Right atrium auricular region (tissue), 2 donors: ENCODE data around the gene LAMTOR1. TPM values are rescaled to one million over a fixed set of nuclear protein-coding genes. Genes with fewer than 3 reads are reported as not detected.
A peak's percentile ranks its signal among the peaks of the same experiment; 100 is the strongest.

Experiments used
- DNase-seq: peaks from one replicate; pipeline ENCODE4 v3.0.0-alpha.2; 2019; ENCODE audit warnings: low spot score
- H3K27ac ChIP-seq, 2 donors: fragments of 200-600 bp; sonication (generic); 1 replicate in 1 of 2; 2 replicates in 1 of 2; pipeline ENCODE4 v1.5.1; 2016 to 2019
- H3K27me3 ChIP-seq, 2 donors: fragments of 200-600 bp; sonication (generic); one replicate each; pipeline versions ENCODE4 v1.5.1 to v1.6.0; 2017 to 2019
- H3K36me3 ChIP-seq: fragments of 200-600 bp; sonication (generic); one replicate; pipeline ENCODE4 v1.5.1; 2016
- H3K4me1 ChIP-seq, 2 donors: fragments of 200-600 bp; sonication (generic); one replicate each; pipeline versions ENCODE4 v1.5.1 to v1.6.0; 2017 to 2019
- H3K4me3 ChIP-seq, 2 donors: fragments of 200-600 bp; sonication (generic); 1 replicate in 1 of 2; 2 replicates in 1 of 2; pipeline ENCODE4 v1.5.1; 2017 to 2019; ENCODE audit warnings: mild to moderate bottlenecking in 1 of 2, moderate library complexity in 1 of 2
- H3K9me3 ChIP-seq, 2 donors: fragments of 200-600 bp; sonication (generic); one replicate each; pipeline ENCODE4 v1.5.1; 2019
- total RNA-seq, 2 donors: library from RNA; depleted of rRNA; stranded (reverse); fragments of >200 nt; gene quantifications; one replicate each; pipeline ENCODE4 v1.1.0, GENCODE V29; 2016
- TF ChIP-seq, protein P1 (sequence below), 2 donors: fragments of 200-600 bp; sonication (generic); IDR thresholded peaks; one replicate each; pipeline ENCODE4 v1.5.1; 2019; ENCODE audit warnings: antibody characterized with exemption in 2 of 2

LAMTOR1 gene
- total RNA-seq, 2 donors from 2014 or later = 103 to 117 TPM

DNA sequence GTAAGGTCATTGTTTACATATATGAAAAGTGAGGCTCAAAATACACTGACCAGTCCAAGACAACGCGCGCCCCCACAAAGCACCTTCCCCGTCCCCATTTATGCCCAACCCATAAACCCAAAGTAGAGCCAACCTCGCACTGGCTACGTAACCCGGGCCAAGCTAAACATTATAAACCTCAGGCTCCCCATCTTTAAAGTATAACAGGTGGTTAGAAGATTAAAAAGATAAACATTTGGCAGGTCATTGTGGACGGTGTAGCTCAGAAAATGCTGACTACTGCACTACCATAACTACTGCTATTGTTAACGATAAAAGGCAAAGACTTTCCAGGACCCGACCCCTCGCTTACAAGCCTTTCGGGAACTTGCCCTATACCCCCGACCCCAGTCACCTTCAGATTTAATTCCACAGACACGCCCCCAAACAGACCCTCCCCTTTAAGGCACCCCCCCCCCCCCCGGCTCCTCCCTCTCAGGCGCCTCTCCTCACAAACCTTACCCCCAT is 23.2 kb downstream of the LAMTOR1 start:
- Histone ChIP-seq H3K4me1 (peaks cover 0 to 24% of the 10 kb centered on the region in 2 donors), H3K4me3 (peak overlapping the region; percentile 76), H3K9me3 (no peaks in the 10 kb centered on the region), H3K27me3 (no peaks in the 10 kb centered on the region), H3K36me3 (no peaks in the 10 kb centered on the region), H3K27ac (peak overlapping the region; percentile 94 to 96)
- TF ChIP-seq, protein P1, sequence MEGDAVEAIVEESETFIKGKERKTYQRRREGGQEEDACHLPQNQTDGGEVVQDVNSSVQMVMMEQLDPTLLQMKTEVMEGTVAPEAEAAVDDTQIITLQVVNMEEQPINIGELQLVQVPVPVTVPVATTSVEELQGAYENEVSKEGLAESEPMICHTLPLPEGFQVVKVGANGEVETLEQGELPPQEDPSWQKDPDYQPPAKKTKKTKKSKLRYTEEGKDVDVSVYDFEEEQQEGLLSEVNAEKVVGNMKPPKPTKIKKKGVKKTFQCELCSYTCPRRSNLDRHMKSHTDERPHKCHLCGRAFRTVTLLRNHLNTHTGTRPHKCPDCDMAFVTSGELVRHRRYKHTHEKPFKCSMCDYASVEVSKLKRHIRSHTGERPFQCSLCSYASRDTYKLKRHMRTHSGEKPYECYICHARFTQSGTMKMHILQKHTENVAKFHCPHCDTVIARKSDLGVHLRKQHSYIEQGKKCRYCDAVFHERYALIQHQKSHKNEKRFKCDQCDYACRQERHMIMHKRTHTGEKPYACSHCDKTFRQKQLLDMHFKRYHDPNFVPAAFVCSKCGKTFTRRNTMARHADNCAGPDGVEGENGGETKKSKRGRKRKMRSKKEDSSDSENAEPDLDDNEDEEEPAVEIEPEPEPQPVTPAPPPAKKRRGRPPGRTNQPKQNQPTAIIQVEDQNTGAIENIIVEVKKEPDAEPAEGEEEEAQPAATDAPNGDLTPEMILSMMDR (IDR thresholded peaks at IDR 0.05) = no peak
- no peak for DNase-seq

DNA sequence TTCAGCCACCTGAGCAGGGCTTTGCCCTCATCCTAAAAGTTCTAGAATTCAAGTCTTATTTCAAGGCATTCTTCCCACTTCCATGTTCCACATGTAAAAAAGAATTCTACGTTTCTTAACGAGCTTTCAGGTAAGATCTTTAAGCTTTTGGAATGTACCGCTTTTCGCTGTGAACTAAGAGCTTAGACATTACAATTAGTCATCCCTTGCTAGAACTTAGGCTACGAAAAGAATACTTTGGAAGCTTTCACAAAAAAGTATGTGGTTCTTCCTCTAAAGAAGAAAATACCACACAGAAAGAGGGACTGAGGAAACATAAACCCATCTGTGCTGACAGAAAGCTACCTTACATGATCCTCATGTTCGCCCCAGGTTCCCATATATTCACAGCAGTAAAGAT is 24.6 kb downstream of the LAMTOR1 start:
- no peaks in the 10 kb centered on the region for H3K9me3 ChIP-seq
- H3K36me3 ChIP-seq = no peaks in the 10 kb centered on the region
- peak overlapping the region; percentile 94 to 96 for H3K27ac ChIP-seq
- DNase-seq = no peak
- no peaks in the 10 kb centered on the region for H3K27me3 ChIP-seq
- no peak overlapping the region for H3K4me3 ChIP-seq
- TF ChIP-seq, protein P1 (IDR thresholded peaks at IDR 0.05) = no peak
- peaks cover 0 to 24% of the 10 kb centered on the region in 2 donors for H3K4me1 ChIP-seq

DNA sequence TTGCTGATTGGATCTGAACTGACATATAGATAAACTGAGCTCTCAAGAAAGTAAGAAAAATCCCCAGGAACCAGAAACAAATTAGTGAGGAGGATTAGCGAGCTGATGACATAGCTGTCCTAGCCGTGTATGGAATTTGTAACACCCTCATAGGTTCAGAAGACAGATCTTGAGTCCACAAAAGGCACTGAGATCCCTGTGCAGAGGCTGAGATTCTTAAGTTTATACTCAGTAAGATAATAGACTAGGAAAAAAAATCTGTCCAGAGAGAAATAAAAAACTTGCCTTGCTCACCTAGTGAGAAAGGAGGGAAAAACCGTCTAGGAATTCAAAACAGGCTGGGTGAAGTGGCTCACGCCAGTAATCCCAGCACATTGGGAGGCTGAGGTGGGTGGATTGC is 27.3 kb downstream of the LAMTOR1 start:
- Histone ChIP-seq H3K27me3 (no peaks in the 10 kb centered on the region), H3K9me3 (no peaks in the 10 kb centered on the region), H3K4me1 (peaks cover 0 to 27% of the 10 kb centered on the region in 2 donors), H3K36me3 (no peaks in the 10 kb centered on the region), H3K27ac (no peak overlapping the region), H3K4me3 (no peak overlapping the region)
- TF ChIP-seq, protein P1 (IDR thresholded peaks at IDR 0.05) = no peak
- DNase-seq = no peak

DNA sequence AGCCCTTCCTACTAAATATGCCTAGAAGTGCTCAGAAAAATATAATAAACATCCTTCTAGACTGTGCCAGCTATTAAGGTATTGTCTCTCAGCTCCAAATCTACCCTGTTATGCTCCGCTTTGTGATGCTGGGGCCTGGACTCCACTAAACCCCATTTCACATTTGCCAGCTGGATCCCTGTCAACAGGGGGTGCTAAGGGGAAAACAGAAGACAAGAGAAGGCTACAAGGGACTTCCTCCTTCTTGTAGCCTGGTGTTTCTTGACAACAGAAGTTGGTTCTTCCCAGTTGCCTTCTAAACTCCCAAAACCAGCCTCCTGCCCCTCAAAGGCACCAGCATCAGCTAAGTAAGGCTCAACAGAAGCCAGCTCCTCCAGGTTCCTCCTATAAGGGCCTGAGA is 28.0 kb downstream of the LAMTOR1 start:
- Histone ChIP-seq H3K4me1 (peaks cover 0 to 33% of the 10 kb centered on the region in 2 donors), H3K4me3 (no peak overlapping the region), H3K27me3 (no peaks in the 10 kb centered on the region), H3K36me3 (no peaks in the 10 kb centered on the region), H3K9me3 (no peaks in the 10 kb centered on the region), H3K27ac (no peak overlapping the region)
- TF ChIP-seq, protein P1 (IDR thresholded peaks at IDR 0.05) = no peak
- no peak for DNase-seq

DNA sequence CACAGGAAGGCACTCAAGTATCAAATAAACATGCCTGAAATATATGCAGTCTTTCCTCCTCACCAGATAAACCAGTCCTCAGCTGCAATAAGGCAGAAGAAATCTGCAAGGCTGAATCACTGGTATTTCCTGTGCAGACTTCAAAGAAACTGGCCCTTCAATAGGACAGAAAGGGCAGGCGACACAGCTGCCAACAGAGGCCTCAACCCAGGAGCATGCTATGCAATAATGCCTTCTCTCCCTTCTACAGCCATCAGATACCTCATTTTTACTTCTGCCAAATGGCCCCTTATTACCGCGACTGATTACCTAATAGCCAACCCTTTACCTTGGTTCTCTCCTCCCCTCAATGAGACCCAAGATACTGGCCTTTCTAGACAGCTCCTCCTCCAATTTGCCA is 30.7 kb downstream of the LAMTOR1 start:
- H3K27ac ChIP-seq = no peak overlapping the region
- peaks cover 0 to 35% of the 10 kb centered on the region in 2 donors for H3K4me1 ChIP-seq
- TF ChIP-seq, protein P1 (IDR thresholded peaks at IDR 0.05) = no peak

DNA sequence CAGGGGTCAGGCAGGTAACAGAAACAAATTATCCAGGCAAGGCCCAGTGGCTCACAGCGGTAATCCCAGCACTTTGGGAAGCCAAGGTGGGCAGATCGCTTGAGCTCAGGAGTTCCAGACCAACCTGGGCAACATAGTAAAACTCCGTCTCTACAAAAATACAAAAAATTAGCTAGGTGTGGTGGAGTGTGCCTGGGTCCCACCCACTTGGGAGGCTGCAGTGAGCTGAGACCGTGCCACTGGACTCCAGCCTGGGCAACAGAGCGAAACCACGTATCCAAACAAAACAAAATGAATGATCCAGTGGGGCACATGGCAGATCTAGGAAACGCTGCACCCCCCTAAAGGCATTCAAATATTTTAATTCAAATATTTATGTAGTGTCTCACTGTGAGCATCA is 32.6 kb downstream of the LAMTOR1 start:
- H3K4me1 ChIP-seq = peaks cover 0 to 46% of the 10 kb centered on the region in 2 donors
- no peak overlapping the region for H3K4me3 ChIP-seq
- TF ChIP-seq, protein P1 (IDR thresholded peaks at IDR 0.05) = no peak
- DNase-seq = no peak
- no peaks in the 10 kb centered on the region for H3K9me3 ChIP-seq
- H3K27me3 ChIP-seq = no peaks in the 10 kb centered on the region
- H3K36me3 ChIP-seq = peaks cover 7% of the 10 kb centered on the region
- H3K27ac ChIP-seq = peak overlapping the region; percentile 57 to 81

More for the DNA sequence above, 30.7 kb downstream of the LAMTOR1 start:
- Histone ChIP-seq H3K4me3 (no peak overlapping the region), H3K36me3 (peaks cover 7% of the 10 kb centered on the region), H3K27me3 (no peaks in the 10 kb centered on the region), H3K9me3 (no peaks in the 10 kb centered on the region)
- no peak for DNase-seq
